GM12801 (cell line): ENCODE data around the gene CHRDL1.

Experiments used
- CTCF ChIP-seq: IDR thresholded peaks from one replicate; pipeline ENCODE4 v1.5.1; 2011; ENCODE audit warnings: control low read depth; ENCODE audit not compliant: insufficient read length; ENCODE audit errors: extremely low read depth

Gene CHRDL1

DNA sequence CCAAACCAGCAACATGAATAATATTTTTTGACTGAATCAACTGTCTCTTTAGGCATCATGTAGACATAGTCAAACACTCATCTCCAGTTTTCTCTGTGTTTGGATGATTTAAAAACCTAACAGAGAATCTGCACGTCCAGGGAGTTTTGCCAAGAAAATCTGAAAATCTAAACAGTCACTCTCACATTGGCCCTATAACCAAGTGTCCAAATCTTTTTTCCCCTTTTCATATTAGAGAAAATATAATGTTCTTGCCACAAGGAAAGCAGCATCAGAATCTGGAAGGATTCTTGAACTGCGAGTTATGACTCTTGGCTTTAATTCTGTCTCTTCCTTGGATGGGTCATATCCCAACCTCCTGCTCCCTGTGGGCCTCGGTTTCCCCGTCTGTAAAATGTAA, 8.8 kb upstream of the CHRDL1 start:
- no peak for TF ChIP-seq CTCF

GRCh38 chrX:110803506-110803905, 7.9 kb upstream of the CHRDL1 start:
- no peak for TF ChIP-seq CTCF

- no peak for TF ChIP-seq CTCF
These were observed 735 bp upstream of the CHRDL1 start for GRCh38 chrX:110796407-110796697.

DNA sequence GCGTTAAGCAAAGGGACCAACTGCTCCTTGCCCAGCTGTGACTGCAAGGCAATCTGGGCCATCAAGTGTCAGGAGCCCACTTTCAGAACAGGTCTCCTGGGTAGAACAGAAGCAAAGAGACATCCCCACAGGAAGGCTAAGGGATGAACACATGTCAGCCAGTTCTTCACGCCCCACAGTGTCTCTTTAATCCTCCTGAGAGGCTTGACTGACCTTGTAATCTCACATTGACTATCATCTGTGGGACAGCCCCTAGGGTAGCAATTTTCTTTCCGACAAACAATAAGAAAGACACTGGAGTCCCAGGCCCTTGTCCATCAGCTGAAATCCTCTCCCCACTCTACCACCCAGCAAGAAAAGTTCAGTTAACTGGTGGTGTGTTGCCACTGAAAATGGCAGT, 1.0 kb downstream of the CHRDL1 start:
- TF ChIP-seq CTCF = no peak

- TF ChIP-seq CTCF = no peak
These were observed 4.5 kb downstream of the CHRDL1 start for GRCh38 chrX:110791071-110791470.

DNA sequence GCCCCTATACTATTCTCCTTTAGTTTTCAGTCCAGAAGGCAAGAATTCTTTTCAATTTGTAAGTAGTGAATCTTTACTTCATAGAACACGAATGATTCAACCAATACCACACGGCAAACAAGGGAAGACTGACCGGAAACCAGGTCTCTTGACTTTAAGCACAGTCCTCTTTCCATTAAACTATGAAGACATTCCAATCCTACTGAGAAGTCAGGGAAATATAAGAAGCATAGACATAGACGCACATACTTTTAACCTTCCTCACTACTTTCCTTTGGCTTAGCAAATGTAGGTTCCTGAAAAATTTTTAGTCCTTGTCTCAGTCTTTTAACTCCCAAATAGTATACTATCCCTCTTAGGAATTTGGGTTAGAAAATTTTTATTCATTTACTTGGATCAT, 9.1 kb downstream of the CHRDL1 start:
- no peak for TF ChIP-seq CTCF

- TF ChIP-seq CTCF = no peak
These were observed 35.8 kb downstream of the CHRDL1 start for GRCh38 chrX:110759785-110760184.

- no peak for TF ChIP-seq CTCF
These were observed 36.7 kb downstream of the CHRDL1 start for GRCh38 chrX:110758781-110759422.
